HT1080 (cell line): ENCODE data around the gene FARP1. TPM values are rescaled to one million over a fixed set of nuclear protein-coding genes. Genes with fewer than 3 reads are reported as not detected.

Experiments
- DNase-seq: peaks from one replicate; pipeline ENCODE4 v3.0.0-alpha.2; 2015; ENCODE audit warnings: low read depth
- total RNA-seq: library from RNA; depleted of rRNA; stranded (reverse); fragments of >200 nt; shearing (Covaris generic); gene quantifications from 2 replicates; pipeline ENCODE4 v1.2.3, GENCODE V29; 2014

Gene FARP1
- total RNA-seq, 1 experiment from 2014 or later, result 17.7 TPM

GRCh38 chr13:98439896-98440295 is 297.0 kb downstream of the FARP1 start:
- no peak for DNase-seq

- DNase-seq, result no peak
These were observed 297.6 kb downstream of the FARP1 start for GRCh38 chr13:98440390-98441055.

GRCh38 chr13:98441056-98441676 is 298.3 kb downstream of the FARP1 start:
- DNase-seq, result no peak

- no peak for DNase-seq
These were observed 299.7 kb downstream of the FARP1 start for GRCh38 chr13:98442391-98443230.

- DNase-seq, result peak; percentile 82
These were observed 300.4 kb downstream of the FARP1 start for GRCh38 chr13:98443329-98443728.

- no peak for DNase-seq
These were observed 301.0 kb downstream of the FARP1 start for GRCh38 chr13:98443800-98444325.

- no peak for DNase-seq
These were observed 301.5 kb downstream of the FARP1 start for GRCh38 chr13:98444381-98444780.

GRCh38 chr13:98445340-98446233 is 302.7 kb downstream of the FARP1 start:
- DNase-seq, result peak; percentile 65

- no peak for DNase-seq
These were observed 303.3 kb downstream of the FARP1 start for GRCh38 chr13:98446234-98446621.

GRCh38 chr13:98447130-98447529 is 304.2 kb downstream of the FARP1 start:
- no peak for DNase-seq

GRCh38 chr13:98447881-98448641 is 305.2 kb downstream of the FARP1 start:
- no peak for DNase-seq

GRCh38 chr13:98448642-98448928 is 305.7 kb downstream of the FARP1 start:
- DNase-seq, result no peak

- DNase-seq, result no peak
These were observed 306.4 kb downstream of the FARP1 start for GRCh38 chr13:98449273-98449672.

- no peak for DNase-seq
These were observed 307.1 kb downstream of the FARP1 start for GRCh38 chr13:98450026-98450425.

- no peak for DNase-seq
These were observed 307.7 kb downstream of the FARP1 start for GRCh38 chr13:98450539-98451111.

- no peak for DNase-seq
These were observed 309.0 kb downstream of the FARP1 start for GRCh38 chr13:98451676-98452470.

- DNase-seq, result no peak
These were observed 310.3 kb downstream of the FARP1 start for GRCh38 chr13:98452851-98453843.

GRCh38 chr13:98454389-98454881 is 311.5 kb downstream of the FARP1 start:
- DNase-seq, result no peak
